Heart left ventricle (tissue), 16 donors: Measurements from ENCODE around the gene CUTA. TPM values are rescaled to one million over a fixed set of nuclear protein-coding genes. Genes with fewer than 3 reads are reported as not detected.
A peak's percentile ranks its signal among the peaks of the same experiment; 100 is the strongest.

Source experiments
- ATAC-seq, 4 donors: fragments of 200-7000 bp; cut with Tn5 transposase; one replicate each; pipeline ENCODE4 v1.9.1; 2020 to 2022; ENCODE audit warnings: moderate library complexity in 4 of 4, mild to moderate bottlenecking in 3 of 4, moderate number of reproducible peaks in 1 of 4
- DNase-seq, 5 donors: peaks; one replicate each; pipeline ENCODE4 v3.0.0-alpha.2; 2020
- H3K27ac ChIP-seq, 12 donors: fragments of 200-600 bp; sonication (generic) in 4 of 12; one replicate each; pipeline versions ENCODE4 v1.5.0 to v1.8.0; 2016 to 2022; ENCODE audit warnings: mild to moderate bottlenecking in 2 of 12
- H3K27me3 ChIP-seq, 9 donors: fragments of 200-600 bp; sonication (generic) in 2 of 9; one replicate each; pipeline versions ENCODE4 v1.5.1 to v1.8.0; 2016 to 2022; ENCODE audit warnings: mild to moderate bottlenecking in 3 of 9
- H3K36me3 ChIP-seq, 9 donors: fragments of 200-600 bp; sonication (generic) in 2 of 9; one replicate each; pipeline versions ENCODE4 v1.5.0 to v1.8.0; 2018 to 2022; ENCODE audit warnings: mild to moderate bottlenecking in 2 of 9
- H3K4me1 ChIP-seq, 12 donors: fragments of 200-600 bp; sonication (generic) in 4 of 12; one replicate each; pipeline versions ENCODE4 v1.5.0 to v1.8.0; 2016 to 2022; ENCODE audit warnings: mild to moderate bottlenecking in 3 of 12
- H3K4me3 ChIP-seq, 12 donors: fragments of 200-600 bp; sonication (generic) in 4 of 12; one replicate each; pipeline versions ENCODE4 v1.5.0 to v1.8.0; 2017 to 2022; ENCODE audit warnings: mild to moderate bottlenecking in 9 of 12, moderate library complexity in 4 of 12
- H3K9me3 ChIP-seq, 12 donors: fragments of 200-600 bp; sonication (generic) in 4 of 12; one replicate each; pipeline versions ENCODE4 v1.5.0 to v1.8.0; 2016 to 2022; ENCODE audit warnings: mild to moderate bottlenecking in 1 of 12
- CTCF ChIP-seq, 12 donors: fragments of 200-600 bp; sonication (generic) in 4 of 12; IDR thresholded peaks; one replicate each; pipeline versions ENCODE4 v1.5.0 to v1.8.0; 2018 to 2022; ENCODE audit warnings: antibody characterized with exemption in 12 of 12, mild to moderate bottlenecking in 5 of 12
- POLR2A ChIP-seq, 2 donors: fragments of 450-650 bp; IDR thresholded peaks; one replicate each; pipeline ENCODE4 v1.6.1; 2017; ENCODE audit warnings: antibody characterized with exemption in 2 of 2, mild to moderate bottlenecking in 2 of 2, moderate library complexity in 2 of 2
- WGBS, 4 donors: extraction: QIAGEN DNeasy Blood & Tissue Kit in 2 of 4; methylation state at CpG; one replicate each; pipeline versions ENCODE4 v1.1.5 to v1.1.7; 2013 to 2018; 5-methylcytosine and 5-hydroxymethylcytosine counted together
- intact Hi-C, 10 donors: fragments of 100-400 bp; cut with DNase I; formaldehyde crosslinking; loops; one replicate each; pipeline versions ENCODE4 v1.11.1 to v1.14.2; 2022
- long read RNA-seq, 3 donors: library from polyadenylated mRNA; unstranded; transcript quantifications; one replicate each; pipeline ENCODE4 v2.0.0, GENCODE V29; 2020 to 2021
- polyA plus RNA-seq, 2 donors: library from polyadenylated mRNA; stranded (reverse); fragments of 200-250 nt; gene quantifications; one replicate each; pipeline ENCODE4 v1.2.3, GENCODE V29; 2013
- total RNA-seq, 9 donors: library from RNA; depleted of rRNA in 2 of 9; stranded (reverse); fragments of >200 nt in 2 of 9; fragmentation: NEBNext Ultra II Directional in 3 of 9; extraction: Animal tissue kit (Norgen Biotek cat#: 25700) in 3 of 9; gene quantifications; one replicate each; pipeline versions ENCODE4 v1.1.0 to v1.2.4, GENCODE V29; 2016 to 2023
- donor health status: ischemic (EF 13 %, LVEDD 7.1; RV severe dilation, severe dysfunction).
- donor health status: healthy with polysubstance abuse.
- donor health status: DM: no; HTN: yes; CAD: no.
- donor health status: DM: no; HTN: no; CAD: no.
- donor health status: ischemic (EF 25% LVEDD 6.9; RV normal size, moderate dysfunction).
- donor health status: ischemic (EF 25% LVEDD 5.7; RV mildly dilated, moderate dysfunction).
- donor health status: healthy.
- donor health status: DM: yes; HTN: yes; CAD: no.
- donor health status: ischemic (EF 35%, LVEDD 5.7; RV mildly dilated, moderate dysfunction).
- donor health status: nonischemic (EF 11% LVEDD 7.7; RV severe dilation, severe dysfunction).
- donor health status: DM: yes; HTN: yes; CAD: no.
- donor health status: PGD.
- donor health status: ischemic (EF 29% LVEDD 5.4; RV normal size, mild dysfunction).
- donor health status: nonischemic (EF 23%, LVEDD 6.1; RV moderate dilation, normal function).

Gene CUTA
- 100 to 1,000 TPM in 8 of 9 donors, 10 to 100 TPM in 1; 99.3 to 142 (median 120) TPM for total RNA-seq
- polyA plus RNA-seq, result 100 to 1,000 TPM; 139 to 142 TPM
- long read RNA-seq, donor 1, transcript CUTA-205 (5 exons, 1,054 nt), result major isoform, 26 of 51 reads
- long read RNA-seq, donor 1, transcript CUTA-203 (6 exons, 937 nt), result minor isoform, 10 of 51 reads
- long read RNA-seq, donor 1, transcript CUTA-210 (6 exons, 769 nt), result minor isoform, 8 of 51 reads
- long read RNA-seq, donor 1, partial matches to known transcripts, result 1 of 51 reads
- long read RNA-seq, donor 1, other reads (novel, unspliced or antisense), result 2 of 51 reads
- long read RNA-seq, donor 2, transcript CUTA-205 (5 exons, 1,054 nt), result minor isoform, 16 of 60 reads
- long read RNA-seq, donor 2, transcript CUTA-203 (6 exons, 937 nt), result minor isoform, 9 of 60 reads
- long read RNA-seq, donor 2, transcript CUTA-214 (6 exons, 661 nt), result minor isoform, 12 of 60 reads
- long read RNA-seq, donor 2, transcript CUTA-210 (6 exons, 769 nt), result major isoform, 22 of 60 reads
- long read RNA-seq, donor 2, partial matches to known transcripts, result 1 of 60 reads
- long read RNA-seq, donor 2, other reads (novel, unspliced or antisense), result 0 of 60 reads
- long read RNA-seq, donor 3, transcript CUTA-205 (5 exons, 1,054 nt), result minor isoform, 15 of 69 reads
- long read RNA-seq, donor 3, transcript CUTA-210 (6 exons, 769 nt), result major isoform, 30 of 69 reads
- long read RNA-seq, donor 3, transcript CUTA-203 (6 exons, 937 nt), result minor isoform, 16 of 69 reads
- long read RNA-seq, donor 3, partial matches to known transcripts, result 2 of 69 reads
- long read RNA-seq, donor 3, other reads (novel, unspliced or antisense), result 2 of 69 reads

GRCh38 chr6:33417903-33418689 is at the start of gene CUTA:
Gene CUTA (minus strand): TSS chr6:33418107. CDS start chr6:33418000, 107 bp downstream.
- 0 to 1% (median 1%) methylated on average over 36 to 51 of the region's 51 CpGs for WGBS, 4 donors
- intact Hi-C loops, result loop anchor here in 2 of 10 donors (1.0 to 10.0 kb wide), 3 partner anchors 8 to 157 kb away; partner anchors contain the start of gene KIFC1 (in 1 of the 2)

DNA sequence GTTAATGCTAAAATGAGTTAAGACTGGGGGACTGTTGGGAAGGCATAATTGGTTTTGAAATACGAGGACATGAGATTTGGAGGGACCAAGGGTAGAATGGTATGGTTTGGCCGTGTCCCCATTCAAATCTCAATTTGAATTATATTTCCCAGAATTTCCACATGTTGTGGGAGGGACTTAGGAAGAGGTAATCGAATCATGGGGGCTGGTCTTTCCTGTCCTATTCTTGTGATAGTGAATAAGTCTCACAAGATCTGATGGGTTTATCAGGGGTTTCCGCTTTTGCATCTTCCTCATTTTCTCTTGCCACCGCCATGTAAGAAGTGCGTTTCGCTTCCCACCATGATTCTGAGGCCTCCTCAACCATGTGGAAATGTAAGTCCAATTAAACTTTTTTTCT is 49.2 kb upstream of the CUTA start:
- 73 to 88% (median 78%) methylated on average over 7 of the region's 7 CpGs for whole genome bisulfite sequencing, 4 donors
- no peak for DNase-seq
- no peak for ATAC-seq
- intact Hi-C loops, result no loop called here
- H3K27me3 ChIP-seq, result no peaks in the 10 kb centered on the region
- no peaks in the 10 kb centered on the region for H3K4me1 ChIP-seq
- TF ChIP-seq CTCF (IDR thresholded peaks at IDR 0.05) (no peak), POLR2A (IDR thresholded peaks at IDR 0.05) (no peak)
- no peak overlapping the region for H3K4me3 ChIP-seq
- no peaks in the 10 kb centered on the region for H3K36me3 ChIP-seq
- H3K27ac ChIP-seq, result no peak overlapping the region
- no peaks in the 10 kb centered on the region for H3K9me3 ChIP-seq

More at GRCh38 chr6:33417903-33418689, at the start of gene CUTA:
- peak; percentile 100 for DNase-seq
- Histone ChIP-seq H3K36me3 (peaks cover 0 to 38% (median 35%) of the 10 kb centered on the region in 9 donors), H3K27me3 (no peaks in the 10 kb centered on the region), H3K9me3 (no peaks in the 10 kb centered on the region), H3K4me1 (peaks cover 0 to 40% (median 25%) of the 10 kb centered on the region in 12 donors), H3K27ac (peak within 1 kb of the TSS; percentile 83 to 97 (median 92)), H3K4me3 (peak within 1 kb of the TSS; percentile 30 to 80 (median 65))
- TF ChIP-seq POLR2A (IDR thresholded peaks at IDR 0.05) (peak in 1 of 2 donors; percentile 63), CTCF (IDR thresholded peaks at IDR 0.05) (peak in 11 of 12 donors; percentile 23 to 64 (median 50))
- ATAC-seq, result peak; percentile 94 to 97 (median 96)

DNA sequence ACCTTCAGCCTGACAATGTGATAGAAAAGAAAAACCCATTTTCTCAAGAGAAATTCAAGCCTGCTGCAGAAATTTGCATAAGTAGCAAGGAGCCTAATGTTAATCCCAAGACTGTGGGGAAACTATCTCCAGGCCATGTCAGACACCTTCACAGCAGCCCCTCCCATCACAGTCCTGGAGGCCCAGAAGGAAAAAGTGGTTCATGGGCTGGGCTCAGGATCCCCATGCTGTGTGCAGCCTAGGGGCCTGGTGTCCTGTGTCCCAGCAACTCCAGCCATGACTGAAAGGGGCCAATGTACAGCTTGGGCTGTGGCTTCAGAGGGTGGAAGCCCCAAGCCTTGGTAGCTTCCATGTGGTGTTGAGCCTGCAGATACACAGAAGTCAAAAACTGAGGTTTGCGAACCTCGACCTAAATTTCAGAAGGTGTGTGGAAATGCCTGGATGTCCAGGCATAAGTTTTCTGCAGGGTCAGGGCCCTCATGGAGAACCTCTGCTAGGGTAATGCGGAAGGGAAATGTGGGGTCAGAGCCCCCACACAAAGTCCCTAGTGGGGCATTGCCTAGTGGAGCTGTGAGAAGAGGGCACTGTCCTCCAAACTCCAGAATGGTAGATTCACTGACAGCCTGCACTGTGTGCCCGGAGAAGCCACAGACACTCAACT is 48.3 kb upstream of the CUTA start:
- 89 to 95% (median 91%) methylated on average over 3 to 4 of the region's 4 CpGs for WGBS, 4 donors
- no peaks in the 10 kb centered on the region for H3K27me3 ChIP-seq
- no peak for DNase-seq
- ATAC-seq, result no peak
- H3K4me1 ChIP-seq, result no peaks in the 10 kb centered on the region
- H3K9me3 ChIP-seq, result no peaks in the 10 kb centered on the region
- no peak overlapping the region for H3K27ac ChIP-seq
- TF ChIP-seq POLR2A (IDR thresholded peaks at IDR 0.05) (no peak), CTCF (IDR thresholded peaks at IDR 0.05) (no peak)
- H3K36me3 ChIP-seq, result no peaks in the 10 kb centered on the region
- H3K4me3 ChIP-seq, result no peak overlapping the region
- intact Hi-C loops, result no loop called here
